Measurements from ENCODE around the gene GFRA1.

The GFRA1 gene

GRCh38 chr10:116108095-116108494 lies 164.9 kb downstream of the GFRA1 start:
- Histone ChIP-seq H3K27ac (ENCODE audit: low read length) (no peak overlapping the region), H3K27me3 (ENCODE audit: low read depth, low read length) (no peaks in the 10 kb centered on the region), H3K4me1 (ENCODE audit: control insufficient read depth in 1 of 2, insufficient read depth in 2 of 2, low read length in 2 of 2) (peaks cover 0 to 8% of the 10 kb centered on the region in 2 donors), H3K36me3 (ENCODE audit: control insufficient read depth in 1 of 2, insufficient read depth in 2 of 2, low read length in 2 of 2) (no peaks in the 10 kb centered on the region), H3K4me3 (ENCODE audit: low read depth in 1 of 2, low read length in 2 of 2) (no peak overlapping the region), H3K9me3 (ENCODE audit: control insufficient read depth in 1 of 2, low read length in 2 of 2) (no peaks in the 10 kb centered on the region)

DNA sequence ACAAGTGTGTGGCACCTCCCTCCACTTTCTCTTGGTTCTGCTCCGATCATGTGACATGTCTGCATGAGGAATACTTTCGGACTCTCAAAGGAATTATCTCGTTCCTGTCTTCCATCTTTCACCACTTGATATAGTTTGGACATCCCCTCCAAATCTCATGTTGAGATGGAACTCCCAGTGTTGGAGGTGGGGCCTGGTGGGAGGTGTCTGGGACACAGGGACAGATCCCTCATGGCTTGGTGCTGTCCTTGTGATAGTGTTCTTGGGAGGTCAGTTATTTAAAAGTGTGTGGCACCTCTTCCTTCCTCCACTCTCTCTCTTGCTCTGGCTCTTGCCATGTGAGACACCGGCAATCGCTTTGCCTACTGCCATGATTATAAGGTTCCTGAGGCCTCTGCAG lies 166.4 kb downstream of the GFRA1 start:
- no peak overlapping the region for H3K27ac ChIP-seq (ENCODE audit: low read length)
- no peaks in the 10 kb centered on the region for H3K36me3 ChIP-seq (ENCODE audit: control insufficient read depth in 1 of 2, insufficient read depth in 2 of 2, low read length in 2 of 2)
- H3K4me3 ChIP-seq (ENCODE audit: low read depth in 1 of 2, low read length in 2 of 2): no peak overlapping the region
- H3K4me1 ChIP-seq (ENCODE audit: control insufficient read depth in 1 of 2, insufficient read depth in 2 of 2, low read length in 2 of 2): peaks cover 0 to 8% of the 10 kb centered on the region in 2 donors
- no peaks in the 10 kb centered on the region for H3K9me3 ChIP-seq (ENCODE audit: control insufficient read depth in 1 of 2, low read length in 2 of 2)
- H3K27me3 ChIP-seq (ENCODE audit: low read depth, low read length): no peaks in the 10 kb centered on the region

GRCh38 chr10:116105264-116105663 lies 167.7 kb downstream of the GFRA1 start:
- Histone ChIP-seq H3K4me1 (ENCODE audit: control insufficient read depth in 1 of 2, insufficient read depth in 2 of 2, low read length in 2 of 2) (peaks cover 0 to 8% of the 10 kb centered on the region in 2 donors), H3K27ac (ENCODE audit: low read length) (no peak overlapping the region), H3K9me3 (ENCODE audit: control insufficient read depth in 1 of 2, low read length in 2 of 2) (no peaks in the 10 kb centered on the region)

GRCh38 chr10:116104210-116104932 lies 168.6 kb downstream of the GFRA1 start:
- H3K27ac ChIP-seq (ENCODE audit: low read length): no peak overlapping the region
- H3K27me3 ChIP-seq (ENCODE audit: low read depth, low read length): no peaks in the 10 kb centered on the region
- no peaks in the 10 kb centered on the region for H3K9me3 ChIP-seq (ENCODE audit: control insufficient read depth in 1 of 2, low read length in 2 of 2)
- peaks cover 0 to 8% of the 10 kb centered on the region in 2 donors for H3K4me1 ChIP-seq (ENCODE audit: control insufficient read depth in 1 of 2, insufficient read depth in 2 of 2, low read length in 2 of 2)
- H3K36me3 ChIP-seq (ENCODE audit: control insufficient read depth in 1 of 2, insufficient read depth in 2 of 2, low read length in 2 of 2): no peaks in the 10 kb centered on the region
- H3K4me3 ChIP-seq (ENCODE audit: low read depth in 1 of 2, low read length in 2 of 2): no peak overlapping the region

More at GRCh38 chr10:116105264-116105663, 167.7 kb downstream of the GFRA1 start:
- H3K27me3 ChIP-seq (ENCODE audit: low read depth, low read length): no peaks in the 10 kb centered on the region
- no peaks in the 10 kb centered on the region for H3K36me3 ChIP-seq (ENCODE audit: control insufficient read depth in 1 of 2, insufficient read depth in 2 of 2, low read length in 2 of 2)
- H3K4me3 ChIP-seq (ENCODE audit: low read depth in 1 of 2, low read length in 2 of 2): no peak overlapping the region

- H3K27ac ChIP-seq (ENCODE audit: low read length): no peak overlapping the region
- H3K36me3 ChIP-seq (ENCODE audit: control insufficient read depth in 1 of 2, insufficient read depth in 2 of 2, low read length in 2 of 2): no peaks in the 10 kb centered on the region
- H3K4me3 ChIP-seq (ENCODE audit: low read depth in 1 of 2, low read length in 2 of 2): no peak overlapping the region
- H3K9me3 ChIP-seq (ENCODE audit: control insufficient read depth in 1 of 2, low read length in 2 of 2): no peaks in the 10 kb centered on the region
- no peaks in the 10 kb centered on the region for H3K27me3 ChIP-seq (ENCODE audit: low read depth, low read length)
- H3K4me1 ChIP-seq (ENCODE audit: control insufficient read depth in 1 of 2, insufficient read depth in 2 of 2, low read length in 2 of 2): peaks cover 0 to 11% of the 10 kb centered on the region in 2 donors
These were observed 169.3 kb downstream of the GFRA1 start for GRCh38 chr10:116103668-116104067.

DNA sequence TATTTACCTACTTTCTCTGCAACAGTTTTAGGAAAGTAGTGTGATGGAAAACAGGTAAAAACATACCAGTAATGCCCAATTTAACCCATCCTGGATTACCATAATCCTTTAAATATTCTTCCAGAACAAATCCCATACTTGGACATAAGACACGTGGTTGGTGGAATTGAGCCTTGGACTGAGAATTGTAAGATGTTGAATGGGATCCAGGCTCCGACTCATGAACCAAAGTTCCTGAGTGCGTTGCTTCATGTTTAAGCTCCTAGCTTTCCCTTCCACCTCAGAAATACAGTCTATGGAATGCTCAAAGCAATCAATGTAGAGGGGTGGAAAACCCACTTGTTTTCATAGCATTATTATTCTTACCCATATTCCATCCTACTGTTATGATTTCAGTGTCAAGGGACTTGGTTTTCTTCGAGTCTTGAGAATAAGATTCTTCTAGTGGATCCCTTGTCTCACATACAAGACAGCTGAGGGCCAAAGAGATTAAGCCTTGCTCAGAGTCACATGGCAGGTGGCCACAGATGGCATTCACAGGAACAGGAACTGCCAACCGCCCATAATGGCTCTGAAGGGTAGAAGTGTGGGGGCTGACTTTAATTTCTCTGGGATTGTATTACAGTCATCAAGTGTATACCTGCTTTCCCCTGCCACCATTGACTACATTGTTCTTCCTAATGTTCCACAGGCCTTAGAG lies 171.2 kb downstream of the GFRA1 start:
- H3K27me3 ChIP-seq (ENCODE audit: low read depth, low read length): no peaks in the 10 kb centered on the region
- no peak overlapping the region for H3K4me3 ChIP-seq (ENCODE audit: low read depth in 1 of 2, low read length in 2 of 2)
- peaks cover 0 to 27% of the 10 kb centered on the region in 2 donors for H3K4me1 ChIP-seq (ENCODE audit: control insufficient read depth in 1 of 2, insufficient read depth in 2 of 2, low read length in 2 of 2)
- H3K27ac ChIP-seq (ENCODE audit: low read length): no peak overlapping the region
- H3K9me3 ChIP-seq (ENCODE audit: control insufficient read depth in 1 of 2, low read length in 2 of 2): no peaks in the 10 kb centered on the region
- no peaks in the 10 kb centered on the region for H3K36me3 ChIP-seq (ENCODE audit: control insufficient read depth in 1 of 2, insufficient read depth in 2 of 2, low read length in 2 of 2)

DNA sequence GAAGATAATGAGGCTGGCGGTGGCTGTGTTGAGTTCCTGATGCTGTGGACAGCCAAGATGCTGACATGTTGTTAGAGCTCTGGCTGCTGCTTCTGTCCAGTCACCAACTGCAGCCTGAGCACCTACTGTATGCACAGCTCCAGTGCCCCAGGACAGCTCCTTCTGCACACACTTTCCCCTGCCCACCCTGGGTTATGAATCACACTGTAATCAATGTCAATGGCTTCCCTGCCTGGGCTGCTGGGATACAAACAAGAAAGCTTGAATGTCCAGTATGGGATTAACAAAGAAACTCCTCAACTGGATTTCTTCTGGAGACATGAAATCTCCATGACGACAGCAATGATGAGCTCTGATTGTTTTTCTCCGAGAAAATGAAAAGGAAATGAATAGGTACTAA lies 172.0 kb downstream of the GFRA1 start:
- no peaks in the 10 kb centered on the region for H3K27me3 ChIP-seq (ENCODE audit: low read depth, low read length)
- no peaks in the 10 kb centered on the region for H3K9me3 ChIP-seq (ENCODE audit: control insufficient read depth in 1 of 2, low read length in 2 of 2)
- no peaks in the 10 kb centered on the region for H3K36me3 ChIP-seq (ENCODE audit: control insufficient read depth in 1 of 2, insufficient read depth in 2 of 2, low read length in 2 of 2)
- peaks cover 0 to 27% of the 10 kb centered on the region in 2 donors for H3K4me1 ChIP-seq (ENCODE audit: control insufficient read depth in 1 of 2, insufficient read depth in 2 of 2, low read length in 2 of 2)
- no peak overlapping the region for H3K4me3 ChIP-seq (ENCODE audit: low read depth in 1 of 2, low read length in 2 of 2)
- H3K27ac ChIP-seq (ENCODE audit: low read length): no peak overlapping the region

GRCh38 chr10:116099023-116099420 lies 174.0 kb downstream of the GFRA1 start:
- peaks cover 0 to 23% of the 10 kb centered on the region in 2 donors for H3K4me1 ChIP-seq (ENCODE audit: control insufficient read depth in 1 of 2, insufficient read depth in 2 of 2, low read length in 2 of 2)
- no peaks in the 10 kb centered on the region for H3K27me3 ChIP-seq (ENCODE audit: low read depth, low read length)
- H3K36me3 ChIP-seq (ENCODE audit: control insufficient read depth in 1 of 2, insufficient read depth in 2 of 2, low read length in 2 of 2): no peaks in the 10 kb centered on the region
- no peaks in the 10 kb centered on the region for H3K9me3 ChIP-seq (ENCODE audit: control insufficient read depth in 1 of 2, low read length in 2 of 2)
- no peak overlapping the region for H3K27ac ChIP-seq (ENCODE audit: low read length)
- no peak overlapping the region for H3K4me3 ChIP-seq (ENCODE audit: low read depth in 1 of 2, low read length in 2 of 2)

GRCh38 chr10:116098411-116099022 lies 174.5 kb downstream of the GFRA1 start:
- no peak overlapping the region for H3K4me3 ChIP-seq (ENCODE audit: low read depth in 1 of 2, low read length in 2 of 2)
- H3K9me3 ChIP-seq (ENCODE audit: control insufficient read depth in 1 of 2, low read length in 2 of 2): no peaks in the 10 kb centered on the region
- peaks cover 0 to 19% of the 10 kb centered on the region in 2 donors for H3K4me1 ChIP-seq (ENCODE audit: control insufficient read depth in 1 of 2, insufficient read depth in 2 of 2, low read length in 2 of 2)
- no peaks in the 10 kb centered on the region for H3K36me3 ChIP-seq (ENCODE audit: control insufficient read depth in 1 of 2, insufficient read depth in 2 of 2, low read length in 2 of 2)
- no peak overlapping the region for H3K27ac ChIP-seq (ENCODE audit: low read length)
- no peaks in the 10 kb centered on the region for H3K27me3 ChIP-seq (ENCODE audit: low read depth, low read length)

DNA sequence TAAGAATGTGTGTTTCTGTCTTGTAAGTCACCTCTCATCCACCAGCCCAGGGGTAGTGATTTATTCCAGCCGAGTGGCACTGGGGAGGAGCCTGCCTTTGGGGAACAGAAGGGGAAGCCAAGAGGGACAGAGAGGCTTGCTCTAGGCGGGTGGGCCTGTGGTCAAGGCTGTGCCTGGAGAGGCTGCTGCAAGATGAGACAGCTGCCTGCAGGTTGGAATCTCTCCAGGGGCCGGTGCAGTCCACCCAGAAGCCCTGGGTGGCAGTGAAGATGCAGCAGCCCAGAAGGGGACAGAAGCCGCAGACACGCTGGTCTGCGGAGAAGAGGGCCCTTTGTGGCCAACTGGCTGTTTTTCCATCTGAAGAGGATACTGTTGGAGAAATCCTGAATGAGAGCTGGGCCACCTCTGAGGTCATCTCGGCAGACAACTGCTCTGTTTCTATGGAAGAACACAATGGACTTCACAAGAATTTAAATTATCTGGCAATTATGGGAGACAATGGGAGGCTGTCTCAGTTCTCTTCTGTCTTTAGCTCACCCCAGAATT lies 175.7 kb downstream of the GFRA1 start:
- Histone ChIP-seq H3K27ac (ENCODE audit: low read length) (no peak overlapping the region), H3K36me3 (ENCODE audit: control insufficient read depth in 1 of 2, insufficient read depth in 2 of 2, low read length in 2 of 2) (no peaks in the 10 kb centered on the region), H3K27me3 (ENCODE audit: low read depth, low read length) (no peaks in the 10 kb centered on the region), H3K4me1 (ENCODE audit: control insufficient read depth in 1 of 2, insufficient read depth in 2 of 2, low read length in 2 of 2) (peaks cover 0 to 19% of the 10 kb centered on the region in 2 donors), H3K4me3 (ENCODE audit: low read depth in 1 of 2, low read length in 2 of 2) (no peak overlapping the region), H3K9me3 (ENCODE audit: control insufficient read depth in 1 of 2, low read length in 2 of 2) (no peaks in the 10 kb centered on the region)

GRCh38 chr10:116096526-116096925 lies 176.5 kb downstream of the GFRA1 start:
- no peak overlapping the region for H3K4me3 ChIP-seq (ENCODE audit: low read depth in 1 of 2, low read length in 2 of 2)
- H3K9me3 ChIP-seq (ENCODE audit: control insufficient read depth in 1 of 2, low read length in 2 of 2): no peaks in the 10 kb centered on the region
- no peak overlapping the region for H3K27ac ChIP-seq (ENCODE audit: low read length)

More at GRCh38 chr10:116096526-116096925, 176.5 kb downstream of the GFRA1 start:
- H3K36me3 ChIP-seq (ENCODE audit: control insufficient read depth in 1 of 2, insufficient read depth in 2 of 2, low read length in 2 of 2): no peaks in the 10 kb centered on the region
- H3K4me1 ChIP-seq (ENCODE audit: control insufficient read depth in 1 of 2, insufficient read depth in 2 of 2, low read length in 2 of 2): peaks cover 0 to 19% of the 10 kb centered on the region in 2 donors
- H3K27me3 ChIP-seq (ENCODE audit: low read depth, low read length): no peaks in the 10 kb centered on the region

Measured in muscle layer of duodenum (tissue), 2 donors.